Astrocyte of the hippocampus (primary cell): ENCODE results near the gene NTN3.
"Not testable (repeated sequence)": the region's sequence is repeated elsewhere in the genome, so short reads cannot be mapped to it uniquely, and the experiment has no call there.

Experiments used
- DNase-seq: peaks from one replicate; pipeline ENCODE4 v3.0.0; 2011; ENCODE audit warnings: low read depth, low spot score

NTN3 gene

DNA sequence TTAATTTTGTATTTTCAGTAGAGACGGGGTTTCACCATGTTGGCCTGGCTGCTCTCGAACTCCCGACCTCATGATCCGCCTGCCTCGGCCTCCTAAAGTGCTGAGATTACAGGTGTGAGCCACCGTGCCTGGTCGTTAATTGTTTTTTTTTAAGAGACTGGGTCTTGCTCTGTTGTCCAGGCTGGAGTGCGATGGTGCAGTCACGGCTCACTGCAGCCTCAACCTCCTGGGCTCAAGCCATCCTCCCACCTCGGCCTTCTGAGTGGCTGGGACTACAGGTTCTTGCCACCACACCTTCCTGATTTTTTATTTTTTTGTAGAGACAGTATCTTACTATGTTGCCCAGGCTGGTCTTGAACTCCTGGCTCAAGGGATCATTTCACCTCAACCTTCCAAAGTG lies 8.9 kb downstream of the NTN3 start:
- not testable (repeated sequence) for DNase-seq

DNA sequence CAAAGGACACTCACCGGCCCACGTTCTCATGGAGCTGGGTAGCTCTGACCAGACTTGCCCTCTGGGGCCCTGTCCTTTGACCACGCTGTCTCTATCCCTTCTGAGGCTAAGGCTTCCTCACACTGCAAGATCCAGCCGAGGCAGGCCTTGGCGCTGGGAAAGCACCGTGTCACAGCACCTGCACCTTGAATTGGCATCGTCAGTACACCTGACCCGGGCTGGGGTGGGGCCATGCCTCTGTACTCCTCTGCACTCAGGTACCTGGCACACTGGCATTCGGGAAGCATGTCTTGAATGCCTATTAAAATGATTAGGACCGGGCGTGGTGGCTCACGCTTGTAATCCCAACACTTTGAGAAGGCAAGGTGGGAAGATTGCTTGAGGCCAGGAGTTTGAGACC lies 9.9 kb downstream of the NTN3 start:
- DNase-seq: no peak

DNA sequence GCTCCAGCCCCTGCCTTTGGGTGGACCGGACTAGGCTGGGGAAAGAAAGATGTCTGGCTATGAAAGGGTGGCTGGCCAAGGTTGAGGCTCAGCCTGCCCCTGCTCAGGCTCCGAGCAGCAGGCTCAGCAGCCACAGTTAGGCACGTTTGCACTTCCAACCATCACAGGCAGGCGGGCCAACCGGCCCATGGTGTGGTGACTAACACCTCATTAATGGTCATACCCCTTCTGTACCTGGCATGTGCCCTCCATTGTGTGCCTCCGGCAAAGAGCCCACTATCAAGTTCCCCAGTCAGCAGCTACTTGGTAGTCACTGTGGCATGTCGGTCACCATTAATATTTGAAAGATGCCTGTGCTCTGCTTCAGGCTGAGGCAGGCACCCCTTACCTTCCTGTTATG lies 10.6 kb downstream of the NTN3 start:
- DNase-seq: peak; percentile 43

DNA sequence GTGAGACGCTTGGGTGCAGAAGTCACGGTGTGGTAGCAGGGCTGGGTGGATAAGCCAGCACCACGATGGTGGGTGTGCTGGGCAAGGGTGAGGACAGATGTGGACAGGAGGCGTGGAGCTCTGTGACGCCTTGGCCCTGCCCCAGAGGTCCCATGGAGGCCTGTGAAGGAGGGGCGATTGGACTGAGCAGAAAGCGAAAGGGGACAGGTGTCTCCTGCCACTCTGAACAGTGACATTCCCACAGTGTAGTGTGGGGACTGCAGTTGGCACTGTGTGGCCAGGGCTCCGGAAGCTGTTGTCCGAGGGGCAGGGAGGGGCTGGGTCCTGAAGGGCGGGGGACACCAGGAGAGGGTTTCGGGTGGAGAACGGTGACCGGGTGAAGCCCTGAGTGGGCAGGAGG lies 11.2 kb downstream of the NTN3 start:
- no peak for DNase-seq

DNA sequence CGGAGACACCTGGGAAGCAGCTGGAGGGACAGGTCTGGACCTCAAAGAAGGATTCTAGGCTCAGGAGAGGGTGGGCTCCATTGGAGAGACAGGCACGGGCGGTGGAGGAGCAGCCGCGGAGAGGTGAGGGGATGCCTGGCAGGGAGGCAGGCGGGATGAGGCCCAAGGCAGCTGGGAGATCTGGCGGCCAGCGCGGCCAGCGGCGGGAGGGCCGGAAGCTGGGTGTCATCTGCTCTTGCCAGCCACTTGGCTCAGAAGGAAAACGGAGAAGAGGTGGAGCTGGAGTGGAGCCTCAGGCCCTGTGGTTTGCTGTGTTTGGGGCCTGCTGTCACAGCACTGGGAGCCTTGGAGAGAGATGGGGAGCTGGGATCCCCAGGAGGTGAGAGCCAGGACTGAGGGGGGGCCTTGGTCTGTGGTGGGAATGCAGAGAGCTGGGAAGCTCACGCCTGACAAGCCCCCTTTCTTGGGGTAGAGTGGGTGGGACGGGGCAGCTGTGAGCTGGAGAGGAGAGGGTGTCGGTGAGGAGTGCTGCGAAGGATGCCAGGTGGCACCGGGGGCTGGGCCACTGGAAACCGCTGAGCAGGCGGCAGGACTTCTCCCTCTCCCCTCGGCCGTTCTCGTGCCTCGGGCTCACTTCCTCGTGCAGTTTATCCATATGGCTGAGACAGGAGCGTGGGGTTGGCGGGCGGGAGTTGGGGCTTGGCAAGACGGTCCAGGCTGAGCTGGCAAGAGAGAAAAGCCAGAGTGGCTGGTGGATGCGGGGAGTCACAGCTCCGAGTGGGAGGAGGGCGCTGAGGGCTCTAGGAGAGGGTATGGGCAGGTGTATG lies 11.8 kb downstream of the NTN3 start:
- DNase-seq: no peak

GRCh38 chr16:2483939-2484897 lies 13.1 kb downstream of the NTN3 start:
- DNase-seq: no peak

DNA sequence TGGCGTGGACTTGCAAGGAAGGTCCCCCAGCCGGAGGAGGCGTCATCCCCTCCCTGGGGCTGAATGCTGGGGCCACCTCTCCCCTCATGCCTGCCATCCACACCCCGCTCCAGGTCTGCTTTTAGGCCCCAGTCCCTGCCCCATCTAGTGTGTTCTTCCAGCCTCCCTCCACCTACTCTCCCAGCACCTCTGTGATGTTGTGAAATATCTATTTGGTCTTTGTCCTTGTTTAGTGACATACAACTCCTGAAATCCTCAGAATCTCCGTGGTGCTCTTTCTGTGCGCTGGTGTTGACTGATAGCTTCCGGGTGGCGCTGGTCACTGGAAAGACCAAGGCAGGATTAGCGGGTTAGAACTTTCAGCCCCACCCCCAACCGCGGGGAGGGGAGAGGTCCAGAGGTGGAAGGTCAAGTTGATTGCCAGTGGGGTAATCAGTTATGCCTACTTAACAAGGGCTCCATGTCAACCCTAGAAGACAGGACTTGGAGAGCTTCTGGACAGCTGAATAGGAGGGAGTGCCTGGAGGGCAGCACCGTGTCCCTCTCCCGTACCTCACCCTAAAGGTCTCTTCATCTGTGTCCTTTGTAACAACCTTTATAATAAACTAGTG lies 13.9 kb downstream of the NTN3 start:
- no peak for DNase-seq

DNA sequence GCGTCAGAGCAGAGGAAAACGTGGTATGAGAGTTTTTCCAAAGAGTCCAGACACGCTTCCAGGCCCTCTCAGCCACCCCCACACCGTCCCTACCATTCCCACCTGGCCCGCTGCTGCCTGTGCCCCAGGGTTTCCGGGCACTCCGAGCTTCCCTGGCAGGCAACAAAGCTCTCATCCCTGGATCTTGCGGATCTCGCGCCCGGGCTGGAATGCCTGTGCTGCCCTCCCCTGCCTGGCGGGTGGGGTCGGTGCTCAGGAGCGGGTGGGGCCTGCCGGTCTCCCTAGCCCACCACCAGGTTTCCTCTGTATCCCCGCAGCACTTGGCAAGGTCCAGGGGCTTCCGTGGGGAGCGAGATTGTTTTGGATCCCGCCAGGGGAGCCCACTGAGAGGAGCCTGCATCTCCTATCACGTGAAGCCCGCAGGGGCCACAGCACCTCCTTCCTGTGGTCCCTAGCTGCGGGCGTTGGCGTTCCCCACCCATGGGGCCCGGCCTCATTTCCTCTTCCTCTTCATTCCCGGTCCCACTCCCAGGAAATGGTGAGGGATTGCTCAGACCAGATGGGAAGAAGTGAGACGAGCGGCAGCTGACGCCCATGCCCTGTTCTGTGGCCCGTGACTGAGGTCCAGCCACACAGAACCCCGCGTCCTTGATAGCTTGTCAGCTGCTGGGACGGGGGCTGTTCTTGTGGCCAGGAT lies 14.9 kb downstream of the NTN3 start:
- no peak for DNase-seq

- DNase-seq: peak; percentile 64
Observed at GRCh38 chr16:2486645-2487516, 15.8 kb downstream of the NTN3 start.

GRCh38 chr16:2487517-2487842 lies 16.4 kb downstream of the NTN3 start:
- no peak for DNase-seq

DNA sequence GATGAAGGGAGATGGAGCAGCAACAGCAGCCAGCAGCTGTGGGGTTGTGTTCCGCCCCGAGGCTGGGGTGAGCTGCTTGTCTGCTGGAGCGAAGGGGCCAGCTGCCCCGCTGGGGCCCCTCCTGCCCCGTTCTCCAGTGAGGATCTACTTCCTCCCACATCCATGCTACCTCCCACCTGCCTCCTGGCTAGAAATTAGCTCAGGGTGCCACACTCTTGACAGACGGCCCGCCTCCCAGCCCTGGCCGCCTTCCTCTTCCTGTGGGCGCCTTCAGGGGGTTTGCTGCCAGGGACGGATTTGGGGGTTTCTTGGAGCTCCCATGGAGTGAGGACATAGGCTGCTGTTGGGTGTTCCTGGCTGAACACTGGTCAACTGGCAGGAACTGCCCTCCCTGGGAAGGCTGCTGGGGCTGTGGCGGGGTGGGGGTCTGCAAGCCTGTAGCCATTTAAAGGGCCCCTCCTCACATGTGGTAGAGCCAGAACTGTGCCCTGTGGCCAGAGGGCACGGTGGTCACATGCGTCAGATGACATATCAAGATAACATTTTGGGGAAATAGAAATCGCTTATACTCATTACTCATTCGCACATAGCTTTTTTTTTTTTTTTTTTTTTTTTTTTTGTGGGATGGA lies 16.9 kb downstream of the NTN3 start:
- no peak for DNase-seq

- DNase-seq: no peak
Observed at GRCh38 chr16:2489581-2489980, 18.5 kb downstream of the NTN3 start.

GRCh38 chr16:2490190-2491105 lies 19.4 kb downstream of the NTN3 start:
- DNase-seq: no peak

- DNase-seq: no peak
Observed at GRCh38 chr16:2492292-2492691, 21.2 kb downstream of the NTN3 start.

GRCh38 chr16:2493605-2494004 lies 22.5 kb downstream of the NTN3 start:
- DNase-seq: no peak

GRCh38 chr16:2494616-2495015 lies 23.5 kb downstream of the NTN3 start:
- no peak for DNase-seq

DNA sequence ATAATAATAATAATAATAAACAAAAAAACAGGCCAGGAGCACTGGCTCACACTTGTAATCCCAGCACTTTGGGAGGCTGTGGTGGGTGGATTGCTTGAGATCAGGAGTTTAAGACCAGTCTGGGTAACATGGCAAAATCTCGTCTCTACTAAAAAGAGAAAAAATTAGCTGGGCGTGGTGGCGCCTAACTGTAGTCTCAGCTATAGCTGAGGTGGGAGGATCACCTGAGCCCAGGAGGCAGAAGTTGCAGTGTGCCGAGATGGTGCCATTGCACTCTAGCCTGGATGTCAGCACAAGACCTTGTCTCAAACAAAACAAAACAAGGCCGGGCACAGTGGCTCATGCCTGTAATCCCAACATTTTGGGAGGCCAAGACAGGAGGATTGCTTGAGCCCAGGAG lies 23.9 kb downstream of the NTN3 start:
- DNase-seq: no peak

GRCh38 chr16:2496223-2497115 lies 25.4 kb downstream of the NTN3 start:
- no peak for DNase-seq
